Sigmoid colon (tissue), 4 donors: Measurements from ENCODE around the gene ELMO1.

Experiments
- CTCF ChIP-seq, 4 experiments: fragments of 450-650 bp in 3 of 4; fragments of 200-600 bp in 1 of 4; IDR thresholded peaks; one replicate each; pipeline ENCODE4 v1.5.1; 2016 to 2019; ENCODE audit warnings: antibody characterized with exemption in 4 of 4, mild to moderate bottlenecking in 3 of 4, moderate library complexity in 2 of 4
- EP300 ChIP-seq, 4 donors: sonication (generic); formaldehyde crosslinking; IDR thresholded peaks; one replicate each; pipeline ENCODE4 v1.6.1; 2017; ENCODE audit warnings: antibody characterized with exemption in 4 of 4
- POLR2AphosphoS5 ChIP-seq, 4 donors: sonication (generic); formaldehyde crosslinking; IDR thresholded peaks; one replicate each; pipeline ENCODE4 v1.6.1; 2017; ENCODE audit warnings: antibody characterized with exemption in 4 of 4

- TF ChIP-seq CTCF (IDR thresholded peaks at IDR 0.05) (no peak), POLR2AphosphoS5 (IDR thresholded peaks at IDR 0.05) (no peak), EP300 (IDR thresholded peaks at IDR 0.05) (no peak)
Observed at GRCh38 chr7:37151741-37152413, 296.8 kb downstream of the ELMO1 start.
